K562 (cell line): Measurements from ENCODE around the gene NCAPG2. TPM values are rescaled to one million over a fixed set of nuclear protein-coding genes. Genes with fewer than 3 reads are reported as not detected.

Experiments used
- BCLAF1 ChIP-seq, 2 experiments: fragments of 450-650 bp in 1 of 2; IDR thresholded peaks; 2 replicates each; pipeline ENCODE4 v1.6.1; 2011 to 2017; ENCODE audit warnings: low read depth in 2 of 2, antibody characterized with exemption in 1 of 2, borderline replicate concordance in 1 of 2, low read length in 1 of 2, mild to moderate bottlenecking in 1 of 2, mixed read lengths in 1 of 2; ENCODE audit not compliant: control insufficient read depth in 1 of 2
- CUX1 ChIP-seq: fragments of 200-800 bp; sonication (Bioruptor generic); IDR thresholded peaks from 2 replicates; pipeline ENCODE4 v1.6.1; 2016; ENCODE audit warnings: missing genetic modification characterization, missing compliant biosample characterization
- KDM1A ChIP-seq, 2 experiments: fragments of 450-650 bp; IDR thresholded peaks; 2 replicates each; pipeline ENCODE4 v1.6.1; 2016; ENCODE audit warnings: mild to moderate bottlenecking in 2 of 2
- KHSRP ChIP-seq: fragments of 450-650 bp; IDR thresholded peaks from 2 replicates; pipeline ENCODE4 v1.6.1; 2017
- KLF6 ChIP-seq: fragments of 250-450 bp; sonication (Bioruptor Pico); IDR thresholded peaks from 2 replicates; pipeline ENCODE4 v1.4.0; 2020; ENCODE audit warnings: mild to moderate bottlenecking, moderate library complexity, borderline replicate concordance
- MIER1 ChIP-seq: fragments of 450-650 bp; IDR thresholded peaks from 2 replicates; pipeline ENCODE4 v1.6.1; 2016; ENCODE audit warnings: antibody characterized with exemption, mild to moderate bottlenecking, low read depth
- PKNOX1 ChIP-seq: fragments of 450-650 bp; IDR thresholded peaks from 2 replicates; pipeline ENCODE4 v1.6.1; 2016
- PRPF4 ChIP-seq: fragments of 200-400 bp; formaldehyde crosslinking; IDR thresholded peaks from one replicate; pipeline ENCODE4 v1.6.1; 2017; ENCODE audit warnings: low read length, low read depth, mild to moderate bottlenecking; ENCODE audit not compliant: insufficient read depth, poor library complexity, severe bottlenecking
- TAL1 ChIP-seq: fragments of 450-650 bp; IDR thresholded peaks from 2 replicates; pipeline ENCODE4 v1.6.1; 2016; ENCODE audit warnings: mild to moderate bottlenecking
- TGIF2 ChIP-seq: sonication (generic); formaldehyde crosslinking; IDR thresholded peaks from 2 replicates; pipeline ENCODE4 v1.8.1; 2022; ENCODE audit warnings: mild to moderate bottlenecking, missing genetic modification reagents, moderate library complexity
- ZFP1 ChIP-seq: fragments of 450-650 bp; formaldehyde crosslinking; IDR thresholded peaks from 2 replicates; pipeline ENCODE4 v1.4.0; 2020; ENCODE audit warnings: mild to moderate bottlenecking, mixed read lengths
- ZFP36 ChIP-seq: fragments of 150-350 bp; IDR thresholded peaks from 2 replicates; pipeline ENCODE4 v1.6.1; 2018; ENCODE audit warnings: low read length, low read depth; ENCODE audit not compliant: partially characterized antibody
- ZNF146 ChIP-seq: IDR thresholded peaks from one replicate; pipeline ENCODE4 v1.6.1; 2018; ENCODE audit warnings: missing compliant biosample characterization; ENCODE audit not compliant: unreplicated experiment
- ZNF384 ChIP-seq: IDR thresholded peaks from 2 replicates; pipeline ENCODE4 v1.6.1; 2012; ENCODE audit warnings: low read depth, low read length, improper control_type of control experiment
- ZNF639 ChIP-seq, 2 experiments: fragments of 200-800 bp in 1 of 2; sonication (Bioruptor generic) in 1 of 2; sonication (generic) in 1 of 2; formaldehyde crosslinking in 1 of 2; IDR thresholded peaks in 1 of 2; conservative IDR thresholded peaks in 1 of 2; 2 replicates each; pipeline versions ENCODE4 v1.5.0 to v1.6.1; 2016 to 2020; ENCODE audit warnings: missing compliant biosample characterization in 1 of 2, missing genetic modification characterization in 1 of 2, missing genetic modification reagents in 1 of 2
- ZNF696 ChIP-seq: fragments of 250-450 bp; sonication (Bioruptor Pico); conservative IDR thresholded peaks from 2 replicates; pipeline ENCODE4 v1.4.0; 2020; ENCODE audit warnings: mild to moderate bottlenecking, moderate library complexity
- polyA plus RNA-seq, 8 experiments: library from polyadenylated mRNA; depleted of rRNA in 4 of 8; stranded (reverse) in 5 of 8; unstranded in 3 of 8; fragments of >200 nt; fragmentation: Nextera tagmentation in 2 of 8; fragmentation: Illumina TruSeq in 1 of 8; extraction: Ambion mirVana in 2 of 8; extraction: Trizol in 1 of 8; gene quantifications; 2 replicates each; pipeline versions ENCODE4 v1.2.1 to v1.2.3, GENCODE V29; 2011 to 2014; ENCODE audit warnings: inconsistent platforms in 1 of 8, missing spikeins in 1 of 8
- total RNA-seq, 7 experiments: library from RNA; depleted of rRNA in 6 of 7; stranded (reverse); fragments of >200 nt in 6 of 7; fragmentation: Illumina TruSeq in 2 of 7; extraction: Trizol in 2 of 7; gene quantifications; 2 replicates each; pipeline versions ENCODE4 v1.2.1 to v1.2.3, GENCODE V29; 2011 to 2021; ENCODE audit warnings: low replicate concordance in 1 of 7

Gene NCAPG2
- total and polyA plus RNA-seq, 9 of the 15 experiments (the other 6 are each of a cell fraction or from before 2014, with no cell fraction given): 21.5 to 127 (median 86.1) TPM

- TF ChIP-seq ZNF384: no peak
- peak in 1 of 2 experiments; percentile 74; a peak in 1 of 4 replicates for TF ChIP-seq ZNF639 (CRISPR knock-in tag; conservative IDR thresholded peaks at IDR 0.05 in 1 of 2, IDR thresholded peaks at IDR 0.05 in 1 of 2)
- no peak for TF ChIP-seq ZNF696 (CRISPR knock-in tag)
- no peak for TF ChIP-seq PKNOX1
- no peak for TF ChIP-seq PRPF4
- no peak for TF ChIP-seq CUX1 (CRISPR knock-in tag)
- TF ChIP-seq KHSRP: 0 out of 2 replicates have a peak, but pooled peaks have one; percentile 11
- no peak for TF ChIP-seq BCLAF1 (IDR thresholded peaks at IDR 0.05; ENCODE audit: borderline replicate concordance in 1 of 2, control insufficient read depth in 1 of 2, low read depth in 2 of 2, low read length in 1 of 2)
- no peak for TF ChIP-seq KLF6 (CRISPR knock-in tag)
- peak; percentile 12; the same call in 1 of the 2 replicates for TF ChIP-seq MIER1
- TF ChIP-seq ZNF146 (CRISPR knock-in tag): peak; percentile 19
- peak; percentile 78 to 84 for TF ChIP-seq KDM1A (IDR thresholded peaks at IDR 0.05)
- no peak for TF ChIP-seq ZFP36
- TF ChIP-seq TGIF2: no peak
- peak; percentile 87 for TF ChIP-seq TAL1
- no peak for TF ChIP-seq ZFP1 (CRISPR knock-in tag)
Measured at GRCh38 chr7:158740657-158741293, 36.2 kb upstream of the NCAPG2 start (continued).
